Stimulated activated CD4-positive, alpha-beta T cell treated with anti-CD3 and anti-CD28 coated beads, Interleukin-1b, Interleukin-23, amount 100 ng/mL, for 48 hours (primary cell): Measurements from ENCODE around the gene NINJ1.

Experiments used
- DNase-seq: peaks from one replicate; pipeline ENCODE4 v3.0.0-alpha.2; 2020

NINJ1 gene

DNA sequence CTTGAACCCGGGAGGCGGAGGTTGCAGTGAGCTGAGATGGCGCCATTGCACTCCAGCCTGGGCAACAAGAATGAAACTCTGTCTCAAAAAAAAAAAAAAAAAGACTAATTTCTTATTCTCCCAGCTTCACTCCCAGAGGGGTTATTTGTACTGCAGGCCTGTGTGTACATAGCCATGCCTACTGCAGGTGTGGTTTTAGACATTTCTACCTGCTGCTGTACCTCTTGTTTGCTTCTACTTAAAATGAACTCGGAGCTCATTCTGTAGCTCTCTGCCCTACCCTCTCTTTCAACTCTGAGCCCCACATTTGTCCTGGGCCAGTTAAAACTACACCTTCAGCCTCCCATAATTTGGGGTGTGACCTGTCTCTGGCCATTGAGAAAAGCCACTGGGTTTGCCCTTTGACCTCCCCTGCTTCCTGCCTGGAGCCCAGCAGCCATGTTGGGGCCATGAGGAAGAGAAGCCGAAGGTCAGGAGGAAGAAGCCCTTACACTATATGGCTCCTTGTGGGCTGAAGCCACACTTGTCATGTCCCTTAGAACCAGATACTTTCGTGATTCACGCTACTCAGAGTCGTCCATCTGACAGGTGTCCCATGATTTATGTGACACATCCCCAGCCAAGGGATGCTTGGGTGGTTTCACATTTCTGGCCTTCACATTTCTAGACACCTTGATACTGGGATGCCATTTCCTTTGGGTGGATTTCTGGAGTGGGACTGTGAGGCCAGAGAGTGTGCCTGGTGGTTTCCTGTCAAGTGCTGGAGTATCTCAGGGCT lies 47.4 kb downstream of the NINJ1 start:
- no peak for DNase-seq

DNA sequence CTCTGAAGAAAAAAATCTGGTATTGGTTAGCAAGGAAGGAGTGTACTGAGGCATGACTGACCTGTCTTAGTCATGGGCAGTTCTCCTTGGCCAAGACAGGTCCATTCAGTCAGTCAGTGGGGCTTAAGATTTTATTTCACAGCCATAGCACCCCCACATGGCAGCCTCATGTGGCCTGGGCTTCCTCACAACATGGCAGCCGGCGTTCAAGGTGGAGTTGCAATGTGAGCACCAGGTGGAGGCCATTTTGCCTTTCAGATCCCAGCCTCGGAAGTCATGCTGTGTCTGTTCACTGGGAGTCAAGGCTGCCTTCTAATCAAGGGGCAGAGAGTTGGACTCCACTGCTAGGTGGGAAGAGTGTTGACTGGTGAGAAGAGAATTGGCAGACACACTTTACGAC lies 48.4 kb downstream of the NINJ1 start:
- DNase-seq: no peak

DNA sequence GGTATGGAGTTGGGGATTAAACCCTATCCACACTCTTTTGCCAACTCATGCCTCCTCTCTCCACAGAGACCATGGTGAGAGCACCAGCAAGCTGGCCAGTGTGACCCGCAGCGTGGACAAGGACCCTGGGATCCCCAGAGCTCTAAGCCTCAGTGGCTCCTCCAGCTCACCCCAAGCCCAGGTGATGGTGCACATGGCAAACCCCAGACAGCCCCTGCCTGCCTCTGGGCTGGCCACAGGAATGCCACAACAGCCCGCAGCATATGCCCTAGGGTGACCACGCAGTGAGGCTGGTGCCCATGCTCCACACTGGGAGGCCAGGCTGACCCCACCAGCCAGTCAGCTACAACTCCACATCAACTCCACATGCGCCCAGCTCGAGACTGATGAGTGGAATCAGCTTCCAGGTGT lies 49.6 kb downstream of the NINJ1 start:
- no peak for DNase-seq

DNA sequence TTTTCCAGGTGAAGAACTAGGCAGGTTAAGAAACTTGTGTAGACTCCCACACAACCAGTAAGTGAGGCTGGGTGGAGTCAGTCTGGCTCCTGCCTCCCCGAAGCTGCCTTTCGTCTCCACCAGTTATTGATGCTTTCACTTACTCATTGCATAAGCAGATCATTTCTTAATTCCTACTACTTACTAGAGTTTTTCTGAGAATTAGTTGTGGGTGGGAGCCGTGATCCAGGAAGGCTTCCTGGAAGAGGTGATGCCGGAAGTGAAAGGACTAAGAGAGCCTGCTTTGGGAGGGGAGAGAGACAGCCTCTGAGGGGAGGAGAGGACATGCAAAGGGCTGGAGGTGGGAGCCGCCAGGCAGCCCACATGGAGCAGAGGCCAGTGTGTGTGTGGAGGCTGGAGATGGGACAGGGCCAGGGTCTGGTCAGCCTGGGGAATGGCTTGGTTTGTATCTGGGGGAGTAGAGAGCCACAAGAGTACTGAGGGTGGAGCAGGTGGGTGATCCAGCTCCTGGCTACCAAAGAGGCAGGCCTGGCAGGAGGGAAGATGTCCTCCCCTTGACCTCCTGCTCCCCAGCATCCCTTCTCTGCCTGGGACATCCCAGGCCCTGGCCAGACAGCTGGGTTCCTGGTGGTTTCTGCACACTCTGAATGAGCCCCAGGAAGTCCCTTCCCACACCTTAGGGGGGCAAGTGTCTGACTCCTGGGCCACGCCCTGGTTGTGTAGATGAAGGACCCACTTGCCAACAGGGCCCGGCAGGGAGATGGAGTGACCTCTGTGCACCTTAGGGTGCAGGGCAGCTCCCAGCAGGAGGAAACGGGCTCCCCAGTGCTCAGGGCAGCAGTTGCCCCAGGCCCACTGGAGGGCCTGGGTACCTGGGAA lies 50.2 kb downstream of the NINJ1 start:
- peak; percentile 66 for DNase-seq

DNA sequence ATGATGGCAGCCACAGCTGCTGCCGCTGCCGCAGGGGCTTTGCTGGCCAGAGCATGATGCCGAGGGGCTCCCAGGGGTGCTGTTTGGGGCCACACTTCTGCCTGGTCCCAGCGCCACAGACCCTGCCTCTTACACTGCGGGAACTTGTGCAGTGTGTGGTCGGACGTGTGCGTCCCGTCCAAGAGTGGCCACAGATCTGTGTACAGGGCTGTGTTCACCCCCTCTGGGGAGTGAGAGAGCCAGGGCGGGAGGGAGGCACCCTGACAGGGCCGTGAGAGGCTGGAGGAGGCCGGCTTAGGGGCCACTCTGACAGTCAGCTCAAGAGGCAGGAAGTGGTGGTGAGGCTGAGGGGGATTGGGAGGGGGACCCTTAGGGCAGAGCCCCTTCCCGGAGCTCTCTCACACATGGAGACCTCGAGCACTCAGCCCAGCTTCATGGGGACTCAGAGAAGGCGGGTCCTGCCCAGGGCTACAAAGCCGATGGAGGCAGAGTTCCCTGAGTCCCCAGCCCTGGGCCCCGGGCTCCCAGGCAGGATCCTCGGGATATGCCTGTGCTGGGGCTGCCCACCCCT lies 51.1 kb downstream of the NINJ1 start:
- no peak for DNase-seq

DNA sequence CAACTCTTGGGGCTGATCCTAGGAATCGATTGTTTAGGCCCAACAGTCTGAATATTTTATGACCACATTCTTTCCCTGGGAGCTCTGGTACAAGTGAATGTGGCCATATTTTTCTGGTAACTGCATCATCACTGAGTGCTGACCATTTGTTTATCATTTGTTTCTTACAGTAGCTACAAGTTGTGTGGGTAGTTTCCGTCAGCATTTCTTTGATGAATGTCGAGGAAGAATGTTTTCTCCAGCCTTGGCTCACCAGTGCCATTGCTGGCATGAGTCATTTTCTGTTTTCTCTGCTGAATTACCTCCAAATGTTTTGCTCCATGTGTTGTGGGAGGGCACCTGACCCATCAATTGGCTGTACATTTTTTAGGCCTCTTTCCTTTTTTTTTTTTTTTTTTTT lies 52.1 kb downstream of the NINJ1 start:
- no peak for DNase-seq

DNA sequence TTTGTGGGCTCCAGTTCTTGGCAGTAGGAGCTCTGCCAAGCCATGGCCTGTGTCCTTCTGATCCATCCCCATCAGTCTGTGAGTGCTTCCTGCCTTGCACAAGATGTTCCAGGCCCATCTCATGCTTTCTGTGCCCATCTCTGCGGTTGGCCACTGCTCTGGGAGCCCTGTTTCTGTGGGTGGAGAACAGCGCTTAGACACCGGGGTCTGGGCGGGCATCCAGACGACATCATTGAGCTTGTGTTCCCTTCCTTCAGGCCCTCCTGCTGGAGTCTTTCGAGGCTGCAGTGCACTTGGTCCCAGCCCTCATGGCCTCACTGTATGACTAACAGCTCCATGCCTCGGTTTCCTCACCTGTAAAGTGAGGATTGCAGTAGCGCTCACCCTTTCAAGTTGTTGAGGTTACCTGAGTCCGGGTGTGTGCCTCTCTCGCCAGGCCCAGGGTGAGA lies 52.9 kb downstream of the NINJ1 start:
- DNase-seq: no peak

DNA sequence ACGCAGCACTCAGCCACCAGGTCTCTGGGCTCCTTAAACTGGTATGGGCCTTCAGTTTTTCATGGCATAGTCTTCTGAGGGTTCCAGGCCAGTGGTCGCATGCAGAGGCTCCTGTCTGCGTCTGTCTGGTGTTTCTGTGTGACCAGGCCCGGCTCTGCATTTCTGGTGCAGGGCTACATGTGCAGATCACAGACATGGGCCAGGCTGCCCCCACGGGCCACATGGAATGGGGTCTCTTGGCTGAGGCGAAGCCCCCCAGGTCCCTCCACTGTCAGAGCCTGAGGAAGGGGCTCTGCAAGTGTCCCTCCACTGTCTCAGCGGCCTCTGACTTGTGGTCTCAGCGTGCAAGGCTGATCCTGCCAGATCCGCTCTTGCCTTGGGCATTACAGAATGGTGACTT lies 53.6 kb downstream of the NINJ1 start:
- DNase-seq: no peak

DNA sequence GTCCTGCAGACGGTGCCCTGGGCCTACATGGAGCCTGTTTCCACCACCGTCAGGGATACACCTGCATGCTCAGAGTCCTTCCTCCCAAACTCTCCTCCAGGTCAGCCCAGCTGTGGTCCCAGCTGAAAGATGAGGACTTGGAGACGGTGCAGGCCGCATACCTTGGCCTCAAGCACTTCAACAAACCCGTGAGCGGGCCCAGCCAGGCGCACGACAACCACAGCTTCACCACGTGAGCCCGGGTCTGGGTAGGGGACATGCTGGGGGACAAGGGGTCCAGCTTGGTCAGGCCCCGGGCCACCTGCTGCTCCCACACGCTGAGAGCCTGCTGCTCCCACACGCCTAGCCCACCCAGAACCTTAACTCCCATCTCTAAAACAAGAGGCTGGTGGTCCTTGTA lies 54.7 kb downstream of the NINJ1 start:
- DNase-seq: no peak

DNA sequence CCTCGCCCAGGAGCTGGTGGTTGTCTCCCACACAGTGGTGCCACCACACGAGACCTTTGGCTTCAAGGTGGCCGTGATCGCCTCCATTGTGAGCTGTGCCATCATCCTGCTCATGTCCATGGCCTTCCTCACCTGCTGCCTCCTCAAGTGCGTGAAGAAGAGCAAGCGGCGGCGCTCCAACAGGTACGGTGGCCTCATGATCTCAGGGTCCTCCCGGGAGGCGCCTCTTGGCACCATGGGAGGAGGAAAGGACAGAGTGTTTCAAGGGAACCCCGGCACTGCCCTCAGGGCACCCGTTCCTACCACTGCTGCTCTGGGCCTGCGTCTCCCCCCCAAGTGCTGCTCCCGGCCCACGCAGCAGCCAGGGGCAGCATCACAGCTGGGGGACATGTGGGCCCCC lies 56.2 kb downstream of the NINJ1 start:
- no peak for DNase-seq

DNA sequence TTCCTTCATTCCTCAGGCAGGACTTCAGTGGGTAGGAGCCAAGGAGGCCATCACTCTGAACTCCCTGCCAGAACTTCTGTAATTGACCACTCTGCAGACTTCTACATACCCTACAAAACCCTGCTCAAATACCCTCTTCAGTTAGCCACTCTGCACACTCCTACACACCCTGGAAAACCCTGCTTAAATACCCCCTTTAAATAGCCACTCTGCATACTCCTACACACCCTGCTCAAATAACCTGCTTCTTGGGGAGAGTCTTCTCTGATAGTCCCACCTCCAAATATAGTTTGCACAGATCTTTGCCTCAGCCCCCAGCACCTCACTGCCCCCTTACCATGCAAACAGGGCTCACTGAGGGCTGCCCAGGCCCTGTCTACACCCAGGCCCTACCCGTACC lies 56.7 kb downstream of the NINJ1 start:
- DNase-seq: no peak

DNA sequence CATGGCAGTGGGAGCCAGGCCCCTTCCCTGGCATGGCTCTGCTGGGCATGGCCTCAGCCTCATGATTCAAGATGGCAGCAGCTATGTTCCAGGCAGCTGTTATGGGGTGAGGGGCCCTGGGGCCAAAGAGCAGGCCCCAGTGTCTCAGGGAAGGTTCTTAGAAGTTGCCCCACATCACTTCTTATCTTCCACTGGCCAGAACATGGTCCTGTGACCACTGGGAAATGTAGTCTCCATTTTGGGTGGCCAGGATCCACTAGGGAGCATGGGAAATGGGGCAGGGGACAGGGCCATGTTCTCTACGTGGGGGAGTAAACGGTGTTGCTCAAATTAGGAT lies 57.3 kb downstream of the NINJ1 start:
- no peak for DNase-seq

DNA sequence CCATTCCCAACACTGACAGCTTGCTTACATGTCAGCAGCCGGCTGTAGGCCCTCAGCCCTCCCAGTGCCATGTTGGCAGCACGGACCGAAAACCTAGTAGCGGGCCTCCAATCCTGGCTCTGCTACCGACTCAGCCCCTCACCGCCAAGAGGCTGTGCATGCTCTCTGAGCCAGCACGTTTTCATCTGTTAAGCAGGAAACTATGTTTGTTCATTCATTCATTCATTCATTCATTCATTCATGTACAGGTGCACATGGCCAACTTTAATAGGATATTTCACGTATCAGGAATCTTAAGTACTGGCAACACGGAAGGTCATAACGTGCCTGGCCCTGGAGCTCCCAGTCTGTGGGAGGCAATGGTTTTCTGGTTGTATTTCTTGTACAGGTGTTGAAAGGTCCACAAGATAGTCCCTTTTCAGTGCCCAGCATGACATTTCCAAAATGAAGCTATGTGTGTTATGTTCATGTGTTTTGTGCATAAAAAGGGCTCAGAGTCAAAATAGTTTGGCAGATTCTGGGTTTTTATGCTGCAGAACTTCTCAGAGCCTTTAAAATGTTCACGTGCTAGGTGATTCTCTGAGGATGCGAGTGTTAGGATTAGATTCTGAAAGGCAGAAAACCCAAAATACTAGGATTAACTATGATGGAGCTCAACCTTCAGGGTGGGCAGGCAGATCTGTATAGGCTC lies 57.8 kb downstream of the NINJ1 start:
- DNase-seq: no peak

DNA sequence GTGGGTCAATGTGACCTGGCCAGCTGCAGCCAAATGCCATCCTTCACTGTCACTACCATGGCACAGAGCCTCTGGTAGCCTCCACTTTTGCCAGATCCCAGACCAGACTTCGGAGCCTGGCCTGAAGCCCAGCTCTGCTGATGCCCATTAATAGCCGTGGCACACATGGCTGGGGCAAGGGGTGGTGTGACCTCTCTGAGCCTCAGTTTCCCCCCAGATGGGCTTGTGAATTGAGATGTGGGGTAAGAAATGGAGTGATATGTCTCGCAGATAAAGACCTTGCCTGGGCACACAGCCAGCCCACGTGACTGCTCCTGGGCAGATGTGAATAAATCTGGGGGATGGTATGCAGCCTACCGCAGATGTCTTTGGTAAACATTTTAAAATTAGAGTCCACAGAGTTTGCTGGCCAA lies 61.7 kb downstream of the NINJ1 start:
- no peak for DNase-seq
